ENCODE data around the gene ZP3.

DNA sequence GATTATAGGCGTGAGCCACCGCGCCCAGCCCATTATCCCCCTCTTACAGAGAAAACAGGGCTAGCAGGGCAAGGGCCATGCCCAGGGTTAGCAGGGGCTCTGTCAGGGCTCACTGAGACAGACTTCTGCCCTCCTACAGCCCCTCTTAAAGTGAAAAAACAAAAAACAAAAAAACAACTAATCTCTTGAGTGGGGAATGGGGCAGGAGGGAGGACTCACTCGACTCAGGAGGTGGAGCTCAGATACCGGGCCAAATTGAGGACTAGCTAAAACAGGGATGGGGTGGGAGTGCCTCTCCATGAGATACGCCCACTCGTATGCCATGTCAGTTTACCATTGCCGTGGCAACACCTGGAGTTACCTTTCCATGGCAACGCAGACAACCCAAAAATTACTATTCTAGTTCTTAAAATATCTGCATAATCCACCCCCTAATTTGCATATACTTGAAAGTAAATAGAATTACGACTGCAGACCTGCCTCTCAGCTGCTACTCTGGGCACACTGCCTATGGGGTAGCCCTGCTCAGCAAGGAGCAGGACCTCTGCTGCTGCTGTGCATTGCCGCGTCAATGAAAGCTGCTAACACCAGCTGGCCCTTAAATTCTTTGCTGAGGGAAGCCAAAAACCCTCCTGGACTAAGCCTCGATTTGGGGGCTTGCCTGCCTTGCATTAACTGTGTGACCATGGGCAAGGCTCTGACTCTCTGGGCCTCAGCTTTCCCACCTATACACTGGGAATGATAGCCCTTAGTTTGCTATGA, 28.6 kb upstream of the ZP3 start:
- TF ChIP-seq POLR2A (IDR thresholded peaks at IDR 0.05; ENCODE audit: control extremely low read depth in 1 of 2, low read depth in 2 of 2, low read length in 2 of 2) (no peak), CEBPB (IDR thresholded peaks at IDR 0.05; ENCODE audit: low read depth, low read length) (no peak), BCL11A (IDR thresholded peaks at IDR 0.05; ENCODE audit: low read depth in 2 of 2, low read length in 2 of 2) (no peak), EZH2 (IDR thresholded peaks at IDR 0.05; ENCODE audit: low read depth, low read length, severe bottlenecking) (no peak), HDAC6 (IDR thresholded peaks at IDR 0.05; ENCODE audit: low read depth, low read length) (no peak), RAD21 (IDR thresholded peaks at IDR 0.05 in 1 of 2, conservative IDR thresholded peaks at IDR 0.05 in 1 of 2; ENCODE audit: low read depth in 2 of 2, low read length in 2 of 2) (no peak), CBX5 (IDR thresholded peaks at IDR 0.05; ENCODE audit: low read depth, low read length) (no peak), SAP30 (IDR thresholded peaks at IDR 0.05; ENCODE audit: insufficient read depth, insufficient replicate concordance, low read length) (no peak), JUND (IDR thresholded peaks at IDR 0.05; ENCODE audit: low read length) (no peak), NRF1 (IDR thresholded peaks at IDR 0.05; ENCODE audit: low read depth, low read length) (no peak)
- TF ChIP-seq, protein P1, sequence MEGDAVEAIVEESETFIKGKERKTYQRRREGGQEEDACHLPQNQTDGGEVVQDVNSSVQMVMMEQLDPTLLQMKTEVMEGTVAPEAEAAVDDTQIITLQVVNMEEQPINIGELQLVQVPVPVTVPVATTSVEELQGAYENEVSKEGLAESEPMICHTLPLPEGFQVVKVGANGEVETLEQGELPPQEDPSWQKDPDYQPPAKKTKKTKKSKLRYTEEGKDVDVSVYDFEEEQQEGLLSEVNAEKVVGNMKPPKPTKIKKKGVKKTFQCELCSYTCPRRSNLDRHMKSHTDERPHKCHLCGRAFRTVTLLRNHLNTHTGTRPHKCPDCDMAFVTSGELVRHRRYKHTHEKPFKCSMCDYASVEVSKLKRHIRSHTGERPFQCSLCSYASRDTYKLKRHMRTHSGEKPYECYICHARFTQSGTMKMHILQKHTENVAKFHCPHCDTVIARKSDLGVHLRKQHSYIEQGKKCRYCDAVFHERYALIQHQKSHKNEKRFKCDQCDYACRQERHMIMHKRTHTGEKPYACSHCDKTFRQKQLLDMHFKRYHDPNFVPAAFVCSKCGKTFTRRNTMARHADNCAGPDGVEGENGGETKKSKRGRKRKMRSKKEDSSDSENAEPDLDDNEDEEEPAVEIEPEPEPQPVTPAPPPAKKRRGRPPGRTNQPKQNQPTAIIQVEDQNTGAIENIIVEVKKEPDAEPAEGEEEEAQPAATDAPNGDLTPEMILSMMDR (IDR thresholded peaks at IDR 0.05; ENCODE audit: control extremely low read depth in 1 of 3, insufficient read depth in 1 of 3, low read depth in 1 of 3, low read length in 3 of 3) = no peak
- TF ChIP-seq, protein P2, sequence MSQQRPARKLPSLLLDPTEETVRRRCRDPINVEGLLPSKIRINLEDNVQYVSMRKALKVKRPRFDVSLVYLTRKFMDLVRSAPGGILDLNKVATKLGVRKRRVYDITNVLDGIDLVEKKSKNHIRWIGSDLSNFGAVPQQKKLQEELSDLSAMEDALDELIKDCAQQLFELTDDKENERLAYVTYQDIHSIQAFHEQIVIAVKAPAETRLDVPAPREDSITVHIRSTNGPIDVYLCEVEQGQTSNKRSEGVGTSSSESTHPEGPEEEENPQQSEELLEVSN (IDR thresholded peaks at IDR 0.05) = no peak
